Measurements from ENCODE around the gene SDS.

SDS gene

DNA sequence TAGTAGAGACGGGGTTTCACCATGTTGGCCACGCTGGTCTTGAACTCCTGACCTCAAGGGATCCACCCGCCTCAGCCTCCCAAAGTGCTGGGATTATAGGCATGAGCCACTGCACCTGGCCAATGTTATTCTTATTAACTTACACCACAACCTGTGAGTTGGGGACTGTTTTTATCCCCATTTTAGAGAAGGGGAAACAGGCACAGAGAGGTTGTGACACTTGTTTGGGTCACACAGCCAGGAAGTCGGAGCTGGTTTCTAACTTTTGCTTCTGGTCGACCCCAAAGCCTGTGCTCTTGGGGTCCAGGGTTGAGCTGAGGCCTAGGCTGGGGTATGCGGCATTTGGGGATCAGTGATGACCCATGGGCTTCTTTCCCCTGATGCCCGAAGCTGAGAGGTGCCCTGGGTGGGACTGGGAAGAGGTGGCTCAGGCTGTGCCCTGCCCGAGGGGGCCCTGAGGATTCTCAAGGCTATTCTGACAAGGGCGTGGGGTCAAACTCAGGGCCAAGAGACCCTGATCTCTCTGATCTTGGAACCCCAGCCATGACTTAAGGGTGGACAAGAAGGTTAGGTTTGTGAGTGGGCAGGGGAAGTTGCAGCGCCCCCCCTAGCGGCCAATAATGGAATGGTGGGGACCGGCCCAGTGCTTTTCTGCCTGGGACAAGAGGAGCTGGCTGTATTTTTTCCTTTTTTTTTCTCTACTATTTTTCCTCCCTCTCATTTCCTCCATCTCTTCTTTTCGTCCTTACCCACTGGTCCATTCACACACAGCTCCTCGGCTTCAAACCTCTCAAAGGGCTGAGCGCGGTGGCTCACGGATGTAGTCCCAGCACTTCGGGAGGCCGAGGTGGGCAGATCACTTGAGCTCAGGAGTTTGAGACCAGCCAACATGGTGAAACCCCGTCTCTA lies 21.5 kb upstream of the SDS start:
- intact Hi-C loops (cut with DNase I; ENCODE audit: low total_unique reads): no loop called here
- H3K9me3 ChIP-seq: no peaks in the 10 kb centered on the region
- TF ChIP-seq, protein P1, sequence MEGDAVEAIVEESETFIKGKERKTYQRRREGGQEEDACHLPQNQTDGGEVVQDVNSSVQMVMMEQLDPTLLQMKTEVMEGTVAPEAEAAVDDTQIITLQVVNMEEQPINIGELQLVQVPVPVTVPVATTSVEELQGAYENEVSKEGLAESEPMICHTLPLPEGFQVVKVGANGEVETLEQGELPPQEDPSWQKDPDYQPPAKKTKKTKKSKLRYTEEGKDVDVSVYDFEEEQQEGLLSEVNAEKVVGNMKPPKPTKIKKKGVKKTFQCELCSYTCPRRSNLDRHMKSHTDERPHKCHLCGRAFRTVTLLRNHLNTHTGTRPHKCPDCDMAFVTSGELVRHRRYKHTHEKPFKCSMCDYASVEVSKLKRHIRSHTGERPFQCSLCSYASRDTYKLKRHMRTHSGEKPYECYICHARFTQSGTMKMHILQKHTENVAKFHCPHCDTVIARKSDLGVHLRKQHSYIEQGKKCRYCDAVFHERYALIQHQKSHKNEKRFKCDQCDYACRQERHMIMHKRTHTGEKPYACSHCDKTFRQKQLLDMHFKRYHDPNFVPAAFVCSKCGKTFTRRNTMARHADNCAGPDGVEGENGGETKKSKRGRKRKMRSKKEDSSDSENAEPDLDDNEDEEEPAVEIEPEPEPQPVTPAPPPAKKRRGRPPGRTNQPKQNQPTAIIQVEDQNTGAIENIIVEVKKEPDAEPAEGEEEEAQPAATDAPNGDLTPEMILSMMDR (IDR thresholded peaks at IDR 0.05): peak; percentile 52 to 71

DNA sequence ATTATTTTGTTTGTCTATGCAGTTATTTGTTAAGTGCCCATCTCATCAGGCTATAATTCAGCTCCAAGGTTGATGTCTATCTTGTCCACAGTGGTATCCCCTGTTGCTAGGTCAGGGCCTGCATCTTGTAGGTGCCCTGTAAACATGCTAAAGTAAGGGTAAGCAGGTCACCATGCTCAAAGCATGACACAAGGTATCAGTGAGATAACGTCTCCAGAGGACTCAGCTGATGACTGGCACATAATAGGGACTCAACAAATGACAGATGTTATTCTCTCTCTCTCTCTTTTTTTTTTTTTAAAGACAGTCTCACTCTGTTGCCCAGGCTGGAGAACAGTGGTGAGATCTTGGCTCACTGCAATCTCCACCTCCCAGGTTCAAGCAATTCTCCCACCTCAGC lies 20.8 kb upstream of the SDS start:
- Histone ChIP-seq H3K4me3 (no peak overlapping the region), H3K27ac (no peak overlapping the region), H3K9me3 (no peaks in the 10 kb centered on the region), H3K4me1 (peaks cover 0 to 16% (median 10%) of the 10 kb centered on the region in 4 donors), H3K36me3 (no peaks in the 10 kb centered on the region), H3K27me3 (peaks cover 0 to 11% of the 10 kb centered on the region in 2 donors)
- DNase-seq: no peak
- intact Hi-C loops (cut with DNase I; ENCODE audit: low total_unique reads): no loop called here
- TF ChIP-seq, protein P1 (IDR thresholded peaks at IDR 0.05): no peak

More for the DNA sequence above, 21.5 kb upstream of the SDS start:
- DNase-seq: peak in 1 of 2 donors; percentile 44
- no peak overlapping the region for H3K4me3 ChIP-seq
- peaks cover 0 to 16% (median 10%) of the 10 kb centered on the region in 4 donors for H3K4me1 ChIP-seq
- H3K36me3 ChIP-seq: no peaks in the 10 kb centered on the region
- peaks cover 0 to 11% of the 10 kb centered on the region in 2 donors for H3K27me3 ChIP-seq
- no peak overlapping the region for H3K27ac ChIP-seq

DNA sequence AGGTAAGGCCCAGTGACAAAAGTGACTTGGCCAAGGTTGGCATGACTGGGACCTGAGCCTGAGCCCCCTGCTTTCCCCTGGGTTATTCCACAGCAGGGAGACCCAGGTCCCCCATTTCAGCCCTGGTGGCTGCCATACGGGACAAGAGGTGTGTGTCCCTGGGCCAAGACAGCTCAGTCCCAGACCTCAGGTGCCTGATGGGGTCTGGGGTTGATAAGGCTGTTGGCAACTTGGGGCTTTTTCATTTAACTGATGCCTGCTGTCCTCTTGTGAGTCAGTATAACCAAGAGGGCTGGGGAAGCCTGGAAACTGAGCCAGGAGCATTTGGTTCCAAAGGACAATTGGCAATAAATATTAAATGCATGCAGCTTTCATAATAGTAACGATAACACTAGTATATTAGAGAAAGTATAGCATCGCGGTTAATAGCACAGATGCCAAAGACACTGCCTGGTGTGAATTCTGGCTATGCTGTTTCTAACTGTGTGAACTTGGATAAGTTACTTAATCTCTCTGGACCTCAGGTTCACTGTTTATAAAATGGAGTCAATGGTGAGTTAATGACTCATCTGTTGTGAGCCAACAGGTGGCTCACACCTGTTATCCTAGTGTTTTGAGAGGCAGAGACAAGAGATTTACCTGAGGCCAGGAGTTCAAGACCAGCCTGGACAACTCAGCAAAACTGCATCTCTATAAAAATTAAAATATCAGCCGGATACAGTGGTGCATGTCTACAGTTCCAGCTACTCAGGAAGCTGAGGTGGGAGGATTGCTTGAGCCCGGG lies 19.4 kb upstream of the SDS start:
- TF ChIP-seq, protein P1 (IDR thresholded peaks at IDR 0.05): no peak

DNA sequence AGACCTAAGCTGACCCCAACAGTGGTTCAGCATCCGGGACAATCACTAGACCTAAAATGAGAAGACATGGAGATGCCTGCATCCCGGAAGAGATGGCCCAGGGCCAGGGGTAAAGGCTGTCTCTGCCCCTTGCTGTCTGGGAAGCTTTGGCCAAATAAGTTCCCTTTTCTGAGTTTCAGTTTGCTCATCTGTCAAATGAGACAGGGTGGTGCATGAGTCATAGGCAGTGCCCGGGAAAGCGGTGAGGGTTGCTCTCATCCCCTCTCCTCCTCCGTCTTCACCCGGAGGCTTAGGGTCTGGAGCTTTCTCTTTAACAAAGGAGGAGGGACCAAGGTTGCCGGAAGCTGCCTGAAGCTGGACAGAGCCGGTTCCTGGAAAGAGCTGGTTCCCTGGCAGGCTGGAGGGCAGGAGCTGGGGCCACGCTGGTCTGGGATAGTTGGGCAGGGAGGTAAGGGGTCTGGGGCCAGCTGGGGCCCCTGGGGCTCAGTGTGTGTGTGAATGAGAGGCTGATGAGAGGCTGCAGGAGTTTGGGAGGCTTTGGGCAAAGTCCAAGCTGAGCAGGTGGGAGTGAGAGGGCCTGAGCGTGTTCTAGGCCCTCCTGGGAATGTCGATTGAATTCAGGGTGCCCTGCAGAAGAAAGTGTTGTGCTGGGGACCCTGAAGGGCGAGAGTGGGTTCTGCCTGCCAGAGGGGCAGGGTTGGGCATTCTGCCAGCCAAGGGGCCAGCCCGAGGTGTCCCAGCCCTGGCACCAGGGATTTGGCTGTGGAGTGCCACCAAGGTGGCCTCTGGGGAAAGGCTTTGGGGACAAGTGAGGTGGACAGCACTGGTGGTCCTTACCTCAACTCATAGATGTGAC lies 18.6 kb upstream of the SDS start, which contains the start of gene SDSL:
Gene SDSL (plus strand): TSS at position 351 of the 856 bp plus-strand sequence. CDS start 5,603 bp downstream, outside the sequence.
- TF ChIP-seq, protein P1 (IDR thresholded peaks at IDR 0.05): no peak
- H3K9me3 ChIP-seq: no peaks in the 10 kb centered on the region
- H3K4me3 ChIP-seq: peak within 1 kb of the TSS; percentile 43 to 55
- DNase-seq: peak; percentile 66 to 77
- no peaks in the 10 kb centered on the region for H3K36me3 ChIP-seq
- H3K27ac ChIP-seq: peak within 1 kb of the TSS; percentile 11 to 62
- H3K27me3 ChIP-seq: peaks cover 0 to 9% of the 10 kb centered on the region in 2 donors
- peaks cover 0 to 16% (median 10%) of the 10 kb centered on the region in 4 donors for H3K4me1 ChIP-seq
- intact Hi-C loops (cut with DNase I; ENCODE audit: low total_unique reads): no loop called here

More for the DNA sequence above, 19.4 kb upstream of the SDS start:
- intact Hi-C loops (cut with DNase I; ENCODE audit: low total_unique reads): no loop called here
- Histone ChIP-seq H3K27ac (peak overlapping the region; percentile 11 to 62), H3K36me3 (no peaks in the 10 kb centered on the region), H3K9me3 (no peaks in the 10 kb centered on the region), H3K4me1 (peaks cover 0 to 16% (median 10%) of the 10 kb centered on the region in 4 donors), H3K27me3 (peaks cover 0 to 8% of the 10 kb centered on the region in 2 donors), H3K4me3 (peak overlapping the region; percentile 43 to 55)
- no peak for DNase-seq

Data from tibial artery (tissue), 4 donors.